HEK293T (cell line): ENCODE data around the gene RANBP3.

Source experiments
- BHLHE40 ChIP-seq: fragments of 450-650 bp; IDR thresholded peaks from 2 replicates; pipeline ENCODE4 v1.6.1; 2016; ENCODE audit warnings: mild to moderate bottlenecking, moderate library complexity, borderline replicate concordance
- CTBP1 ChIP-seq: fragments of 450-650 bp; IDR thresholded peaks from 2 replicates; pipeline ENCODE4 v1.6.1; 2016; ENCODE audit warnings: borderline replicate concordance
- TARDBP ChIP-seq: fragments of 450-650 bp; IDR thresholded peaks from 2 replicates; pipeline ENCODE4 v1.6.1; 2016

GRCh38 chr19:5953680-5954213 lies 24.2 kb downstream of the RANBP3 start:
- TF ChIP-seq TARDBP (no peak), CTBP1 (no peak), BHLHE40 (no peak)
